ENCODE measurements around the gene KCNIP4. TPM values are rescaled to one million over a fixed set of nuclear protein-coding genes. Genes with fewer than 3 reads are reported as not detected.

Gene KCNIP4
- total RNA-seq, 8 experiments from 2014 or later: 1.7 to 18.5 (median 10.8) TPM

DNA sequence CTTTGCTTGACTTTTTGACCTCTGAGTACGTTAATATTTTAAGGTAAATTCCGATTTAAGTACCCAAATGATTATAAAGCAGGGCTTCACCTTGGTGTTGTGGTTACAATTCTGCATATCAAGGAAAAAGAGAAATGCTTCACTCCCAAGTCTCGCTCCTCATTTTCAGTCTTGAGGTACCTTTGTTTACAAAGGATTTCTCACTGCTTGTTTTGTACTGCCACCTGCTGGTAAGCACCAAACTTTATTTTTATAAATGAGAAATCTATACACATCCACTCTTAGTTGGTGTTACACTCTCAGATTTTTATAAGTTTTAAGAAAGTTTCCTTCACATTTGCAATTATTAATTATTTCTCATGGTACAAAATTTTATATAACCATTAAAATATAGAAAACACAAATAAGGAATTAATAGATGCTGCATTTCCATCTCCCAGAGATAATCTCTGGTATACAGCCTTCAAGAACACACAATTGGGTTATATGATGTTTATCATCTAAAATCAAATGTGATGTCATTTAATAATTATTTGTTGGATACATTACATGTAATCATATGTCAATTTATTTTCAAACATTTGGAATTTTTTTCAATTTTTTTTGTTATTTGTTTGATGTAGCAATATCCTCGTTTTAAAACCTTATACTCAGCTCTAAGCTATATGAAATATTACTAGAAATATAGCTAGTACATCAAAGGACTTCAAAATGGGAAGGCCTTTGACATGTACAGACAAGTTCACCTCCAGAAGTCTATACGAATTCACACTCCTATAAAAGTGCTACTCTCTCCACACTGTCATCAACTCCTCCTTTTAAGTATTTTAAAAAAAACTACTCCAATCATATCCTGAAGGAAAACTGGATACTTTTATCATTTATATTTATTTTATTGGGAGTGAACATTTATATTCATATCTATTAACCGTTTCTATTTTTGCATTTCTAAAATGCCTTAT lies 179.9 kb downstream of the KCNIP4 start:
- ATAC-seq (replicated peaks in 6 of 8): peak; percentile 30 to 75 (median 48)
- 4 to 74% (median 42%) methylated on average over 3 to 6 of the region's 6 CpGs for WGBS, 10 experiments
- no peaks in the 10 kb centered on the region for H3K4me1 ChIP-seq (replicated peaks in 1 of 2)
- in situ Hi-C loops (cut with MboI; ENCODE audit: low pct_unique_long_range_greater_than_20kb in 2 of 9, low sequenced_read_pairs in 9 of 9, unreplicated experiment in 9 of 9): loop anchor here in 8 of 9 experiments (5.0 to 25.0 kb wide), 6 partner anchors 254 to 1006 kb away; no protein-coding TSS in a partner anchor
- no peak overlapping the region for H3K27ac ChIP-seq
- no peak overlapping the region for H3K4me3 ChIP-seq

DNA sequence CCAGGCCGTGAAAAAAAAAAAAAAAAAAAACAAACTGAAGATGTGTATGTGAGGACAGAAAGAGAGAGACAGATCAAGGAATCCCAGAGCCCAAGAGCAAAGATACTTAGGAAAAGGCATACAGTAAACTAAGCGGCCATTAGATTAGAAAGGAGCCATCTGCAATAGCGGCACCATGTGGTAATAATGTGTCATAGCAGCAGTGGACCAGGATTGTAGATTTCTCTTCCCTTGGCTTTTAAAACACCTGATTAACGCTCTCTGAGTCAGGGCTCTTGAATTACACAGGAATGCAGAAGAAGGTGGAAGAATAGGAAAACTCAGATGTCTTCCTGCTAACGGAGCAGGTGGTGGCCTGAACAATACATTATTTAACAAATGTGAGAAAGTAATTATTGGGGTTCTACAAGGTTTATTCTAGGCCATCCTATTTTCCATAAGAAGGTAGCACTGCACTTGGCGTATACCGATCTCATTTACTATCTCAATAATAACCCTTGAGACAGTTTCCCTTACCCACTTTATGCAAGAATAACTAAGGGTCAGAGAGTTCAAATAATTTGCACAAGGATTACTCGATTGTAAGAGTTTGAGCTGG lies 182.7 kb downstream of the KCNIP4 start:
- Histone ChIP-seq H3K4me3 (no peak overlapping the region), H3K4me1 (replicated peaks in 1 of 2) (no peaks in the 10 kb centered on the region), H3K27ac (no peak overlapping the region)
- in situ Hi-C loops (cut with MboI; ENCODE audit: low pct_unique_long_range_greater_than_20kb in 2 of 9, low sequenced_read_pairs in 9 of 9, unreplicated experiment in 9 of 9): loop anchor here in 8 of 9 experiments (5.0 to 25.0 kb wide), 6 partner anchors 251 to 1004 kb away; no protein-coding TSS in a partner anchor
- peak; percentile 60 to 84 (median 71) for ATAC-seq (replicated peaks in 6 of 8)
- 18 to 62% (median 28%) methylated on average over 2 to 8 of the region's 8 CpGs for WGBS, 10 experiments

DNA sequence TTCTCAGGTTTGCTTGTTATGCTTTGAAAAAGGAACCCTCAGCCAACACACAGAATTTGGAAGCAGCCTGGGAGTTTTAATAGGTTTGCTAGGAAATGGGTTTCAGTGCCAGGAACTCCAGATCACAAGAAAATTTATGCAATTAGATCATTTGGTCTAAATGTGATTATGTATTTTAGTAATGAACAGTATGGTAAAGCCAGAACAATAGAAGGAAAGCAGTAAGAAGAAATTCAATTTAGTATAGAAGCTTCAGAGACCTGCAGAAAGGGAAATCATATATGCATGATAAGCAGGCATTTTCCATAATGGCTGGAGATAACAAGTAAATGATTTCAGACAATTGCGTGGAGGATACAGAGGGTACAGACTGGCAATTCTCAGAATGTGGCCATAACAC lies 184.7 kb downstream of the KCNIP4 start:
- in situ Hi-C loops (cut with MboI; ENCODE audit: low pct_unique_long_range_greater_than_20kb in 2 of 9, low sequenced_read_pairs in 9 of 9, unreplicated experiment in 9 of 9): loop anchor here in 7 of 9 experiments (10.0 to 25.0 kb wide), 5 partner anchors 249 to 1002 kb away; no protein-coding TSS in a partner anchor
- Histone ChIP-seq H3K27ac (no peak overlapping the region), H3K4me1 (replicated peaks in 1 of 2) (no peaks in the 10 kb centered on the region), H3K4me3 (no peak overlapping the region)
- no peak for ATAC-seq (replicated peaks in 6 of 8)
- 9 to 100% (median 80%) methylated on average over 1 of the region's 1 CpG; no CpG with 5 or more reads in 3 of the 10 experiments for WGBS, 10 experiments

DNA sequence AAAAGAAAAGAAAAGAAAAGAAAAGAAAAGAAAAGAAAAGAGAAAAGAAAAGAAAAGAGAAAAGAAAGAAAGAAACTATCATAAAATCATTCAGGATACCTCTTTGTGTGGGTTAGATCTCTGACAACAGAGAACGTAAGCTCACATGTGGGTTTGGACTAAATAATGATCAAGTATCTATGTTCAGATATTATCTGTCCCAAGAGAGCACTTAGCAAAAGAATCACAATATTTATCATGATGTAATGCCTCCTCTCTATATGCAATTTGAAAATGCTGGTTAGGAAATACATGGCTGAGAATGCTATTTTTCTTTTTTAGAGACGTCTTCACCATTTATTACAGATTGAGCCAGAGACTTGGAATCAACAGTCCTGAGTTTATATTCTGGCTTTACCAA lies 191.3 kb downstream of the KCNIP4 start:
- in situ Hi-C loops (cut with MboI; ENCODE audit: low pct_unique_long_range_greater_than_20kb in 2 of 9, low sequenced_read_pairs in 9 of 9, unreplicated experiment in 9 of 9): loop anchor here in 6 of 9 experiments (25.0 kb wide), 3 partner anchors 245 to 995 kb away; no protein-coding TSS in a partner anchor
- WGBS, 10 experiments: 29 to 75% (median 55%) methylated on average over 1 to 2 of the region's 2 CpGs; no CpG with 5 or more reads in 2 of the 10 experiments

DNA sequence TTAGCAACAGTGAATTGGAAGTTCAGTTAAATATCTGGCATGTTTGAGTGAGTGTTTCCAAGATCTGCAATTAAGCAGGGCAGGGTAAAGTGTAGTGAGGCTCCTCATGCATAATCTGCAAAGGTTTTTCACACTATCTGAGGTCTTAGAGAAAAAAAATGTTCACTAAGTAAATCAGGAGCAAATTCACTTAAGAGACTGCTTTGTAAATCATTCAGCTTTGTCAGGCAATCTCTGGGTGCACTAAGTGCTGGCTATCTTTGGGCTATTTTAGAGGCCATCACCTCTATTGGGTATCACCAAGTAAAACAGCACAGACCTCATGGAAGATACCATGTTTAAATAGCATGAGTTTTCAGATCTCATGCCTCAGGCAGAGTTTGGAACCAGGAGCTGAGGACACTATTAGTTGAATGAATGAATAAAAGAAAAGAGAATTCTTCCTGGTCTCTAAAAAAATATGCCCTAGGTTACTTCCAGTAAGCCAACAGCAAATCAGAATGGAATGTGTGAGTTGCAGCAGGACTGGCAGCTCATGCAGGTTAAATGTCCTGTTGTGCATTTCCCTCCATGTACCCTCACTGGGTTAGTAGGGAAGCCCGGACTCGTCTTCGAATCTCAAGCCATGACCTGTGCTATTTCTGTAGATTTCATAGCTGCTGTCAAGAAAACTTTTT lies 195.3 kb downstream of the KCNIP4 start:
- 62 to 100% (median 84%) methylated on average over 3 of the region's 3 CpGs; no CpG with 5 or more reads in 6 of the 10 experiments for WGBS, 10 experiments
- in situ Hi-C loops (cut with MboI; ENCODE audit: low pct_unique_long_range_greater_than_20kb in 2 of 9, low sequenced_read_pairs in 9 of 9, unreplicated experiment in 9 of 9): loop anchor here in 6 of 9 experiments (25.0 kb wide), 3 partner anchors 241 to 991 kb away; no protein-coding TSS in a partner anchor
- Histone ChIP-seq H3K27ac (no peak overlapping the region), H3K4me3 (no peak overlapping the region), H3K4me1 (replicated peaks in 1 of 2) (peaks cover 9 to 18% of the 10 kb centered on the region in 2 donors)
- peak in 5 of 8 experiments; percentile 13 to 47 (median 34) for ATAC-seq (replicated peaks in 6 of 8)

More for the DNA sequence above, 191.3 kb downstream of the KCNIP4 start:
- Histone ChIP-seq H3K4me3 (no peak overlapping the region), H3K4me1 (replicated peaks in 1 of 2) (peaks cover 9 to 17% of the 10 kb centered on the region in 2 donors), H3K27ac (no peak overlapping the region)
- ATAC-seq (replicated peaks in 6 of 8): peak in 5 of 8 experiments; percentile 56 to 91 (median 63)

DNA sequence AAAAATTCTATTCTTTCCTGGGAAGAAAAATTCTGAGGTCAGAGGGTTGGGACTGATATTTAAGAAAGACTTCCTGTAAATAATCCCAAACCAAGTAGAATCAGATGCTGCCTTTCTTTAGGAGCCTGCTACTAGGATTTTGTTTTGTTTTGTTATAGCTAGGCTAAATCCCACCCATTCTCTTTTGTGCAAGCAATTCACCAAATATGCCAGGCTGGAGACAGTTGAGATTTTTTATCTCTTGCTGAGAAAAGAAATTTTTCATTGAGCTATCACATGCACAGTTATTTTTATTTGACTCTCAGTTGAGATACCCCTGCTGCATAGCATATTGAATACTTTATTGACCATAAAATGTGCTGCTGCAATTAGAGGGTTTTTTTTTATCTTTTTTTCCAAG lies 196.0 kb downstream of the KCNIP4 start:
- ATAC-seq (replicated peaks in 6 of 8): no peak
- in situ Hi-C loops (cut with MboI; ENCODE audit: low pct_unique_long_range_greater_than_20kb in 2 of 9, low sequenced_read_pairs in 9 of 9, unreplicated experiment in 9 of 9): loop anchor here in 6 of 9 experiments (25.0 kb wide), 3 partner anchors 240 to 990 kb away; no protein-coding TSS in a partner anchor
- peaks cover 9 to 18% of the 10 kb centered on the region in 2 donors for H3K4me1 ChIP-seq (replicated peaks in 1 of 2)
- H3K27ac ChIP-seq: no peak overlapping the region
- H3K4me3 ChIP-seq: no peak overlapping the region

DNA sequence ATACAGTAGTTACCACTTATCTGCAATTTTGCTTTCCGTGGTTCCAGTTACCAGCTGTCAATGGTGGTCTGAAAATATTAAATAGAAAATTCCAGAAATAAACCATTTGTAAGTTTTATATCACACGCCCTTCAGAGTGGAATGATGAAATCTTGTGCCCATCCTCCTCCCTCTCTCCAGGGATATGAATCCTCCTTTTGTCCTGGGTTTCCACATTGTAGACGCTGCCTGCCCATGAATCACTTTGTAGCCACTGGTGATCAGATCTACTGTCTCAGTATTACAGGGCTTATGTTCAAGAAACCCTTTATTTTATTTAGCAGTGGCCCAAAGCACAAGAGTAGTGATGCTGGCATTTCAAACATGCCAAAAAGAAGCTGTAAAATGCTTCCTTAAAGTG lies 198.6 kb downstream of the KCNIP4 start:
- 17 to 97% (median 75%) methylated on average over 1 to 3 of the region's 3 CpGs; no CpG with 5 or more reads in 2 of the 10 experiments for WGBS, 10 experiments
- in situ Hi-C loops (cut with MboI; ENCODE audit: low pct_unique_long_range_greater_than_20kb in 2 of 9, low sequenced_read_pairs in 9 of 9, unreplicated experiment in 9 of 9): loop anchor here in 6 of 9 experiments (25.0 kb wide), 3 partner anchors 238 to 988 kb away; no protein-coding TSS in a partner anchor
- H3K4me1 ChIP-seq (replicated peaks in 1 of 2): peaks cover 9 to 13% of the 10 kb centered on the region in 2 donors
- H3K4me3 ChIP-seq: no peak overlapping the region
- no peak overlapping the region for H3K27ac ChIP-seq
- peak in 4 of 8 experiments; percentile 19 to 65 (median 42) for ATAC-seq (replicated peaks in 6 of 8)

DNA sequence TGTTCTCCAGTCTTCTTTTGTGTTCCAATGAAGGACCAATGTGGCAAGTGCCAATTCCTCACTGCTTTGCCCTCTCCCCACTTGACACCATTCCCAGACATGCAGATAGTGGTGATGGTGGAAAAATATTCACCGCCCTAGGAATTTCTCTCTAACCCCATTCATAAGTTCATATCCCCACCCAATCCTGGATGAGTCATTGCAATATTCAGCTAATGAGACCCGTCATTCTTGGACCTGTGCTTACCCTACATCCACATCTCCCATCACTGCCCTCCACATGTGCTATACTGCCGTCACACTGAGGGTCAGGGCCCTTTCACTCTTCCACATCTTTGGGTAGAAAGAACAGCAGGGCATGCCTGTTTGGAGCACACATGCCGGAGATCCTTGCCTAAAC lies 199.2 kb downstream of the KCNIP4 start:
- H3K4me3 ChIP-seq: no peak overlapping the region
- in situ Hi-C loops (cut with MboI; ENCODE audit: low pct_unique_long_range_greater_than_20kb in 2 of 9, low sequenced_read_pairs in 9 of 9, unreplicated experiment in 9 of 9): no loop called here
- peak in 3 of 8 experiments; percentile 39 to 95 (median 89) for ATAC-seq (replicated peaks in 6 of 8)
- no peak overlapping the region for H3K27ac ChIP-seq
- H3K4me1 ChIP-seq (replicated peaks in 1 of 2): peaks cover 9 to 13% of the 10 kb centered on the region in 2 donors
- 3 to 100% (median 84%) methylated on average over 1 to 4 of the region's 4 CpGs; no CpG with 5 or more reads in 3 of the 10 experiments for WGBS, 10 experiments

DNA sequence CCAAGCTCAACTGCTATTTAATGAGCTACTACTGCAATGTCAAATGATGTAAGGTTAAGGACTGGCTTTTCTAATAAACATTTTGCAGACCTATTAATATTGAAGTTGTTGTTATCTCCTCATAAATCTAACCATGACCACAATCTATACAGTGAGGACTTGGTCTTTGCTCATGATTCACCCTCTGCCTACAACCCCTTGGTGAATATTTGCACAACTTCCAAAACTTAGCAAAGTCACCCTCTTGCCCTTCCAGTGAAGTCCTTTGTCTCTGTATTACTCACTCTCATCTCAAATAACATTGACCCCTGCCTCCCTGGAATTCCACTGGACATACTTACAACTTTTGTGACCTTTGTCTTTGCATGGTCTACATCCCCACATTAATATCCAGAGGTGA lies 204.5 kb downstream of the KCNIP4 start:
- ATAC-seq (replicated peaks in 6 of 8): no peak
- Histone ChIP-seq H3K4me1 (replicated peaks in 1 of 2) (no peaks in the 10 kb centered on the region), H3K4me3 (no peak overlapping the region), H3K27ac (no peak overlapping the region)
- in situ Hi-C loops (cut with MboI; ENCODE audit: low pct_unique_long_range_greater_than_20kb in 2 of 9, low sequenced_read_pairs in 9 of 9, unreplicated experiment in 9 of 9): no loop called here

DNA sequence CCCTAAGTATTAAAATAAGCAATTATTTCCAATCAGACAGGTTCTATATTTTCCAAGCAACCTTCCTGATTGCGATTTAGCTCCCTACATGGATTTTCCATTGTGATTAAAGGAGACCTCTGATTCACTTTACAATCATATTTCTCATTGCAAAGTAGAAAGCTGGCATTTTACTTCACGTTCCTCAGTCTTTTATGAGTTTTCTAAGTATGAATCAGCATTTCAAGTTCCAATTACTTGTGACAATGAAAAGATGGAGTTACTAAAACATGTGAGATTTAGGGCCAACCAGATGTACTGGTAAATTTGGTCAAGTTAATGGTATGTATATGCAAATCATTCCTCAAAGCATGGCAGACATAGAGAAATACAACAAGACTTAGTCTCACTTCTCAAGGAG lies 206.2 kb downstream of the KCNIP4 start:
- peaks cover 0 to 4% of the 10 kb centered on the region in 2 donors for H3K4me1 ChIP-seq (replicated peaks in 1 of 2)
- WGBS, 10 experiments: 20 to 100% (median 76%) methylated on average over 1 to 2 of the region's 2 CpGs; no CpG with 5 or more reads in 2 of the 10 experiments
- ATAC-seq (replicated peaks in 6 of 8): no peak
- H3K4me3 ChIP-seq: no peak overlapping the region
- in situ Hi-C loops (cut with MboI; ENCODE audit: low pct_unique_long_range_greater_than_20kb in 2 of 9, low sequenced_read_pairs in 9 of 9, unreplicated experiment in 9 of 9): no loop called here
- no peak overlapping the region for H3K27ac ChIP-seq

DNA sequence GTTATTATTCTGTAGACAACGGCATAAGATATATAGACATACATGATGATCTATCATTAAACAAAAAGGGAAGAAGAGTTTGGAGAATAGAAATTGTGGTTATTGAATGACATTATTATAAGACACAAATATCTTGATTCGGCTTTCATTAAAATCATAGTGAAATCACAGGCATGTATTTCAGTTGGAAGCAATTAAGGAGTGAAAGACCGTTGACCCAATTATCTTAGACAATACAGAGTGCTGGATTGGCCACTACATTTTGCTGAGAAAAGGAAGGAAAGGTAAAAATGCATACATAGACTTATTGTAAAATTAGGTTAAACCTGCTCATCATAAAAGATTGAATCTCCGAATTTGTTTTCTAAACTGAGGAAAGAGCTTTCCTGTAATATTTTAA lies 209.8 kb downstream of the KCNIP4 start:
- Histone ChIP-seq H3K4me1 (replicated peaks in 1 of 2) (peaks cover 7 to 8% of the 10 kb centered on the region in 2 donors), H3K4me3 (no peak overlapping the region), H3K27ac (no peak overlapping the region)
- no peak for ATAC-seq (replicated peaks in 6 of 8)
- 35 to 100% (median 80%) methylated on average over 2 to 4 of the region's 4 CpGs; no CpG with 5 or more reads in 1 of the 10 experiments for WGBS, 10 experiments
- in situ Hi-C loops (cut with MboI; ENCODE audit: low pct_unique_long_range_greater_than_20kb in 2 of 9, low sequenced_read_pairs in 9 of 9, unreplicated experiment in 9 of 9): no loop called here

DNA sequence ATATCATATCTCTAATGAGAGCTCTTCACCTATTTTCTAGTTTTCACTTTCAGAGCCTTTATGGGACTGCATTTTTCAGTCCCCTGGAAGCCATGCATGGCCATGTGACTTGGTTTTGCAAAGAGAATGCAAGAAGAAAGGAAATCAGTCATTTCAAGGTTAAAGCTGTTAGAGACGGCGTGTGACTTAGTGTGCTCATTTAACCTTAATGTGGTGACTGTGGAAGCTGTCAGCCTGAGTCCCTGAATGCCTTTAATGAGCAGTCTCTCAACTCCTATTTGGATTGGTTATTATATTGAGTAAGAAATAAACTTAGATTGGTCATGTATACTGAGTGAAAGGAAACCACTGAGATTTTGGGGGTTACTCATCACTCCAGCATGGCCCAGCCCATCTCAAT lies 212.7 kb downstream of the KCNIP4 start:
- in situ Hi-C loops (cut with MboI; ENCODE audit: low pct_unique_long_range_greater_than_20kb in 2 of 9, low sequenced_read_pairs in 9 of 9, unreplicated experiment in 9 of 9): no loop called here
- ATAC-seq (replicated peaks in 6 of 8): peak in 5 of 8 experiments; percentile 63 to 77 (median 72)
- WGBS, 10 experiments: 0 to 63% (median 58%) methylated on average over 2 of the region's 2 CpGs; no CpG with 5 or more reads in 3 of the 10 experiments

More for the DNA sequence above, 212.7 kb downstream of the KCNIP4 start:
- no peak overlapping the region for H3K4me3 ChIP-seq
- peaks cover 7 to 8% of the 10 kb centered on the region in 2 donors for H3K4me1 ChIP-seq (replicated peaks in 1 of 2)
- H3K27ac ChIP-seq: no peak overlapping the region

Measured in motor neuron (in vitro differentiated cells).